HG02763 (cell line): ENCODE results near the gene RASAL2.
"Not testable (repeated sequence)": the region's sequence is repeated elsewhere in the genome, so short reads cannot be mapped to it uniquely, and the experiment has no call there.

Source experiments
- ATAC-seq: cut with Tn5 transposase; IDR thresholded peaks from one replicate; pipeline ENCODE4 v1.9.1; 2021; ENCODE audit warnings: mild to moderate bottlenecking, moderate library complexity; ENCODE audit not compliant: unreplicated experiment

Gene RASAL2

GRCh38 chr1:178330848-178331497 is 237.1 kb downstream of the RASAL2 start:
- no peak for ATAC-seq

- no peak for ATAC-seq
Observed at GRCh38 chr1:178335426-178335825, 241.5 kb downstream of the RASAL2 start.

GRCh38 chr1:178337091-178337706 is 243.3 kb downstream of the RASAL2 start:
- ATAC-seq, result no peak

- no peak for ATAC-seq
Observed at GRCh38 chr1:178339834-178340233, 245.9 kb downstream of the RASAL2 start.

- ATAC-seq, result no peak
Observed at GRCh38 chr1:178341261-178341956, 247.5 kb downstream of the RASAL2 start.

- ATAC-seq, result no peak
Observed at GRCh38 chr1:178342745-178343144, 248.8 kb downstream of the RASAL2 start.

GRCh38 chr1:178344513-178345091 is 250.7 kb downstream of the RASAL2 start:
- ATAC-seq, result no peak

- ATAC-seq, result no peak
Observed at GRCh38 chr1:178345238-178345637, 251.3 kb downstream of the RASAL2 start.

- ATAC-seq, result no peak
Observed at GRCh38 chr1:178345807-178346206, 251.9 kb downstream of the RASAL2 start.

- ATAC-seq, result no peak
Observed at GRCh38 chr1:178349801-178350200, 255.9 kb downstream of the RASAL2 start.

GRCh38 chr1:178351911-178352310 is 258.0 kb downstream of the RASAL2 start:
- not testable (repeated sequence) for ATAC-seq

- no peak for ATAC-seq
Observed at GRCh38 chr1:178352790-178353416, 259.0 kb downstream of the RASAL2 start.

GRCh38 chr1:178353524-178353923 is 259.6 kb downstream of the RASAL2 start:
- ATAC-seq, result no peak

- no peak for ATAC-seq
Observed at GRCh38 chr1:178354816-178355215, 260.9 kb downstream of the RASAL2 start.

GRCh38 chr1:178356299-178356698 is 262.4 kb downstream of the RASAL2 start:
- no peak for ATAC-seq

- ATAC-seq, result no peak
Observed at GRCh38 chr1:178358456-178358855, 264.6 kb downstream of the RASAL2 start.

GRCh38 chr1:178360421-178360820 is 266.5 kb downstream of the RASAL2 start:
- ATAC-seq, result no peak

GRCh38 chr1:178361847-178362246 is 267.9 kb downstream of the RASAL2 start:
- no peak for ATAC-seq

- ATAC-seq, result no peak
Observed at GRCh38 chr1:178362747-178363146, 268.8 kb downstream of the RASAL2 start.

- no peak for ATAC-seq
Observed at GRCh38 chr1:178364782-178365181, 270.9 kb downstream of the RASAL2 start.

GRCh38 chr1:178367151-178367550 is 273.2 kb downstream of the RASAL2 start:
- ATAC-seq, result no peak
